ENCODE measurements around the gene EFHD2.

- TF ChIP-seq CTCF (IDR thresholded peaks at IDR 0.05) (no peak), POLR2A (IDR thresholded peaks at IDR 0.05) (no peak)
Observed at GRCh38 chr1:15360700-15361099, 49.0 kb upstream of the EFHD2 start.

Measured in Peyer's patch (tissue), 4 donors.